ENCODE results near the gene RAB27B. TPM values are rescaled to one million over a fixed set of nuclear protein-coding genes. Genes with fewer than 3 reads are reported as not detected.
A peak's percentile ranks its signal among the peaks of the same experiment; 100 is the strongest.
"Not testable (repeated sequence)": the region's sequence is repeated elsewhere in the genome, so short reads cannot be mapped to it uniquely, and the experiment has no call there.

The RAB27B gene, protein sequence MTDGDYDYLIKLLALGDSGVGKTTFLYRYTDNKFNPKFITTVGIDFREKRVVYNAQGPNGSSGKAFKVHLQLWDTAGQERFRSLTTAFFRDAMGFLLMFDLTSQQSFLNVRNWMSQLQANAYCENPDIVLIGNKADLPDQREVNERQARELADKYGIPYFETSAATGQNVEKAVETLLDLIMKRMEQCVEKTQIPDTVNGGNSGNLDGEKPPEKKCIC
- polyA plus RNA-seq (2013, experiment 1 of 2; ENCODE audit: insufficient read length) = 0.18 TPM
- 0.18 TPM for polyA plus RNA-seq (2013, experiment 2 of 2; ENCODE audit: insufficient read length)

DNA sequence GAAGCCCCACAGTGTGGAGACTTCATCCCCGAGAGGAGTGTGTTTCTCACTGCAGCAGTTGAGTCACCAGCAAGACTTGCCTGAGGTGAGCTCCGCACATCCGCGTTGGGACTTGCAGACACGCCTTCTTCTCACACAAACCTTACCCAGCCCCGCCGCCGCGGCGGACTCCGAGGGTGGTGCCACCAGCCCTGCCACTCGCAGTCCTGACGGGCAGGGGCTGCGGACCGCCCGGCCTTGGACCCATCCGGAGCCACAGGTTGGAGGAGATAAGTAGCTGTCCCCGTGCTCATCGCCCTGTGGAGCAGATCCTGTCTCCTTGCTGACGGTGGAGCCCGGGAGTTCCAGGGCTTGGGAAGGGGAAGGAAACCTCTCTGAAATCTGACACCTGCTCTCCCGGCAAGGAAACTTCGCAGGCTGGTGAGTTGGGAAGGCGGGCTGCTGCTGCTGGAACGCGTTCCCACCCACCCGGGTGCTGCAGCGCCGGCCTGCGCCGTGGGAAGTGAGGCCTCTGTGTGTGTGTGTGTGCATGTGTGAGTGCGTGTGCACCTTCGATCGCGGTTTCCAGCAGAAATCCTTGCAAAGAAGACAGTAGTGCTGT is at the start of gene RAB27B:
Gene RAB27B, plus strand, starts transcription at position 197 of the 601 bp plus-strand sequence. CDS start 49,109 bp downstream, outside the sequence.
- DNase-seq = peak; percentile 70

DNA sequence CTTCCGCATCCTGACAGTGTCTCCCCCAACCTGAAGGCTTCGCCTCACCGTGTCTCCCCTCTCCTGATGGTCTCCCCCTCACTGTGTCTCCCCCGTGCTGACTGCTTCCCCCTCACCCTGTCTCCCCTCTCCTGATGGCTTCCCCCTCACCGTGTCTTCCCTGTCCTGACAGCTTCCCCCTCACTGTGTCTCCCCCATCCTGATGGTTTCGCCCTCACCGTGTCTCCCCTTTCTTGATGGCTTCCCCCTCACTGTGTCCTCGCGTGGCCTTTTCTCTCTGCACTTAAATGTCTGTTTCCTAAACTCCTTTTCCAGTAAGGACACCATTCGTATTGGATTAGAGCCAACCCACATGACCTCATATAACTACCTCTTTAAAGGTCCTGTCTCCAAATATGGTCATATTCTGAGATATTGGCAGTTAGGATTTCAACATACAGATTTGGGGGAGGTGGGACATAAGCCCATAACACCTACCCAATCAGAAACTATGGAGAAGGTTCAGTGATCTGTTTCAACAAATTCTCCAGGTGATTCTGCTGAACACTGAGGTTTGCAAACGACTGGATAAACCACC is 47.9 kb upstream of the RAB27B start:
- DNase-seq = no peak

DNA sequence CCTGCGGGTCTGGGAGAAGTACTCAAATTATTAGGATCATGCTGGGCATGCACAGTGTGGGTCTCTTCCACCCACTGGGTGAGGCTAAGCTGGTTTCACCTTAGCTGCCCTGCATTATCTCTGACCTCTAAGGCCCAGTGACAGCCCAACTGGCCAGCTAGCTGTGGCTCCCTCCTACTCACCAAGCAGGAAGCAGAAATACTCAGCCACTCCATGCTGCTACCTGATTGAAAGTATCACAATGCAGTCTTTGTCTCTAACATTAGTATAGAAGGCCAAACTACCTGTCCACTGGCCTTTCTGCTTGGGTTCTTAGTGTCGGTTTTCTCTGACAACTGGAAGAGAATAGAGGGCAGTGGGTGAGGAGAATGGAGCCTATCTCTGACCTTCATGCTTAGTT is 47.3 kb upstream of the RAB27B start:
- DNase-seq = no peak

DNA sequence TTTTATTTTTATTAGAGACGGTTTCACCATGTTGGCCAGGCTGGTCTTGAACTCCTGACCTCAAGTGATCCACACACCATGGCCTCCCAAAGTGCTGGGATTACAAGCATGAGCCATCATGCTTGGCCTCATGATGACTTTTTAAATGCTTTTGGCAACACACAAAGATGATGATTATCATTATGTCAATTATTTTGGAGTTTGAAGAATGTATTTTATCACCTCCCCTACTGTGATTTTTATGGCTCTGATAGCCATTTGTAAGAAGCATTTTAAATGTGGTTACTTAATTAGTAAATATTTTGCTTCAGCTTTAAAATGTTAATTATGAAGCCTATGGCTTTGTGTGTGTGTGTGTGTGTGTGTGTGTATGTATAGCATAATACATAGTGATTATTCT is 45.1 kb upstream of the RAB27B start:
- no peak for DNase-seq

DNA sequence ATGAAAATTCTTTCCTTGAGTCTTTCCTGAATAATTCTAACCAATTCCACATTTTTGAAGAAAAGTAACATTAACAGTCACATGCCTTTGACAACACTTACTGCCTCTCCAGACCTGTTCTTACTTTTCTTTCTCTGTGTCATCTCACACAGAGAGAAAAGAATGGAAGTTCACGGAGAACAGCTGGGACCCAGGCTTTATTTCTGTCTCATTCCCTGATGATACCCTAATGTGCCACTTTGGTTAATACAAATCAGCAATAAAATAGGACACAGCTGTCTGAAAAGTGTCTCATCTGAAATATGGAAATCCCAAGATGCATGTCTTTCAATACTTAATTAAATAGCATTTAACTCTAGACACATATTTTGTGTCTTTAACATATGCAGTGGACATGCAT is 42.1 kb upstream of the RAB27B start:
- DNase-seq = no peak

DNA sequence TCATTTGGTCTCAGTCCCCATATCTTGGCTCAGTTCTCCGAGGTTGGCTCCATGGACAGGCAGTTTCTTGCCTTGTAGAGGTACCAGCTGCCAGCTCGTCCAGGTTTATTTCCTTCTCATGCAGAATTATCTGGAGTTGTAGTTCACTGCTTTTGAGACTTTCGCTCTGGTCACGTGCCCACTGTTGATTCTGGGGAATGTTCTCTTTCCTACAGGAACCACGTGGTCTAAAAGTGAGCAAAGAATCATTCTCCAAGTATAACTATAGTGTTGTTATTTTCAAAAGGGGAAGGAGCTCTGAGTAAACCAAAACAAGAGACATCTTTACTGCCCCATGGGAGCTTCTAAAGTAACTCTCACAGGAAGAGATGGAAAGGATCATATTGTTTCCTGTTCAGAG is 41.2 kb upstream of the RAB27B start:
- DNase-seq = no peak

DNA sequence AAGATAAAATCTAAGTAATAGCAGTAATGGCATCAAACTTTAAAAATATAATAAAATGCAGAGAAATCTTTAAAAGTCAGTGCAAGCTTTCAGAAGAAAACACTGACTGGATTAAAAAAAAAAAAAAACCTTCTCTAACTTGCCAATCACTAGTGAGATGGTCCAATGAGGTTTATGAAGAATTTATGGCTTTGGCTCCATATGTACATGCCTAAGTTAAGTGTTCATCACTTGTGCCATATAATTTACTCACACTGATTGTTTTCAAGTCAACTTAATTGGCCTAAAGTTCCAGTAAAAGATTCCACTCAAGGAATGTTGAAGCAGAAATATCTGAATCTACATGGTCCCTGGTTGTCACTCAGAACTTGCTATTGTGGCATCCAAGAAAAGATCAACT is 40.7 kb upstream of the RAB27B start:
- DNase-seq = peak; percentile 73

DNA sequence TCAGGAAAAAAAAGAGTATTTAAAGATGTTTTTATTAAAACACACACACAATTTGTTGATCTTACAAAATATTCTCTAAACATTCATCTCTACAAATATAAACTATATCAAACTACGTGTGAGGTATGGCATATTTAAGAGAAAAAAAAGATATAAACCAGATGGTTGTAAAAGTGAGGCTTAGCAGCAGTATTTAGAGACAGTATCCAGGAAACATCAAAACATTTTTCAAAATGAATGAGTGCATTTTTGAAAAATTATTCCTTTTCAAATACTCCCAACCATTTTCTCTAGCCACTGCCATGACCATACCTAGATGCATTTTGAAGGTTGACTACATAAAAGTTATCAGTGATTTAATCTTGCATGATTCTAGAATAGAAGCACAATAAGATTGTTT is 38.2 kb upstream of the RAB27B start:
- DNase-seq = no peak

DNA sequence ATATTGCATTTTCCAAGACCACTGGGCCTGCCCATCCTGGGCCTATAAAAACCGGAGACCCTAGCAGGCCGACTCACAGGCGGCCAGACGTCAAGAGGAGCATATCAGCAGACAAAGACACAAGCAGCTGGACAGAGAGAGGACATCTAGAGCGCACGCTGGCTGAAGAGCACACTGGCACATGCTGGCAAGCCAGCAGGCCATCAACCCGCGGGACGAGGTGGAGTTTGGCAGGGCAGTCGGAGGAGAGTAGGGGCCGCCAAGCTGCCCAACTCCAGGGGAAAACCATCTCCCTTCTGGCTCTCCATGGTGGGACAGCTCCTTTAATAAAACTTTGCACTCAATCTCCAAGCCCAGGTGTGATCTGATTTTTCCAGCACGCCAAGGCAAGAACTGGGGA is 36.6 kb upstream of the RAB27B start:
- no peak for DNase-seq

DNA sequence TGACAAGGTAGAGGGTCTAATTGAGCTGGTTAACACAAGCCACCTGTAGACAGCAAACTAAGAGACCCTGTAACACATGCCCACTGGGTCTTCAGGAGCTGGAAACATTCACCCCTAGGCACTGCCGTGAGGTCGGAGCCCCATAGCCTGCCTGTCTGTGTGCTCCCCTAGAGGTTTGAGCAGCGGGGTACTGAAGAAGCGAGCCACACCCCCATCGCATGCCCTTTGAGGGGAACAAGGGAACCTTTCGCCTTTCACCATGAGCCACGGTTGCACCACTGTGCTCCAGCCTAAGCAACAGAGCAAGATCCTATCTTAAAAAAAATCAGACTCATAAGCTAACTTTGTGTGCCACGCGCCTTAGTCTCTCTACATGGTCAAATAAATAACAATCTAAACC is 36.2 kb upstream of the RAB27B start:
- no peak for DNase-seq

DNA sequence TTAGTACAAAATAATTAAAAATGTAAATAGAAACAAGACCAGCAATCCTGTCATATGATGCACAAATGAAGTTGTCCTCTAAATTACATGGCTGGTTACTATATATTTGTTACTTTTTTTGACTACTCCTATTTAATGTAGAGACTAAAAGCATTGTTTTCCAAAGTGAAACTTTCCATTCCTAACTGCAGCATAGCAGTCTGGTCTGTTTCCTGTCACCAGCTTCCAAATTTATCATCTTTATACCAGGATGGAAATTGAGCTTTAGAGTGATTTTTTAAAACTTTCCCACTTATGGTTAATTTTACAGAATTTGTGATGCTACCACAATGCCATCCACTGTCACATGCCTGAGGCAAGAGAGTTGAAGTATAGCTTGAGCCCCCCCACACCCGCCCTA is 33.5 kb upstream of the RAB27B start:
- DNase-seq = no peak

DNA sequence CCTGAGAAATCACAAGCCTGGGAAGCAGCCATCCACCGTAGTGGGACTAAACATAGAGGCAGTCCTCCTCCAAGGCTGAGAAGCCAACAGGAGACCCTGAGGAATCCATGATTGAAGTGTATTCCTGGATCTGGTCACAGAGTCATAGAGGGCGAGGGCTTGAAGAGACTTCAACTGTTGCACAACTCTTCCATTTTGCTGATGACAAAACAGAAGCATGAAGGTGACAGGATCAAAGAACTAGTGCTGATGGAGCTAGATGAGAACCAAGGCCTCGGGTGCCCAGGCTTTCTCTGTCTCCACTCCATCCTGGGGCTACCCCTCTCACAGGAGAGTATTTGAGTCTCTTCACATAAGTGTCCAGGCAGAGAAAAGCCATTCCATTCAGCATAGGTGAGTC is 30.1 kb upstream of the RAB27B start:
- DNase-seq = no peak

DNA sequence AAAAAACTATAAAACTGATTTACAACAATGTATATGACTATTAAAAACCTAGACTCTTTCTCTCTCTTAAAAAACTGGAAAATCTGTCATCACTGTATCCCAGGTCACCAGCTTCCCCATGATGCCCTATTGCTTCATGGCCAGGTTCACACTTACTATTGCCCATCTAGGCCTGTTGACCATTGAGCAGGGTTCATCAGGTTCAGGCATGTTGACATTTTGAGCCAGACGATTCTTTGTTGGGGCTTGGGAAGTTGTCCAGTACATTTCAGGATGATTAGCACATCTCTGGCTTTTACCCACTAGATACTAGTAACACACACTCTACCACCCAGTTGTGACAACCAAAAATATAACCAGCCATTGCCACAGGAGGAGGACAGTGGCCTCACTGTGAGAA is 26.9 kb upstream of the RAB27B start:
- no peak for DNase-seq

DNA sequence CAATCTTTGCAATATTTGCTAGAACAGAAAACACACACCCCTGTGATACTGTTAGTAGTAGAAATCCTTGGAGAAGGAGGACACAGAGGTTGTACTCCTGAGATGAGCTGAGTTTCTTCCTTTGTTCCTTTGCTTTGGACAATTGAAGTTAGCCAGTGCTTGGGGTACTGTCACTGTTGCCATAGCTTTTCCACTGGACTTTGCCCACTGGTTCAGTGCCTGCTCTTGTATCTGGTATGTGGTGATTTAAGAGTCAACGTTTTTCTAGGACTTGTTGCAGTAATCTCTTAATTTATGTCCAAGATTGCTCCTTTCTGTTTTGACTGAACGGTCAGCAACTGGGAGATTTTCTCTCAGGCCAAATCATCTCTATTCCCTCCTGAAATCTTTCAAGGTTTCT is 26.1 kb upstream of the RAB27B start:
- no peak for DNase-seq

DNA sequence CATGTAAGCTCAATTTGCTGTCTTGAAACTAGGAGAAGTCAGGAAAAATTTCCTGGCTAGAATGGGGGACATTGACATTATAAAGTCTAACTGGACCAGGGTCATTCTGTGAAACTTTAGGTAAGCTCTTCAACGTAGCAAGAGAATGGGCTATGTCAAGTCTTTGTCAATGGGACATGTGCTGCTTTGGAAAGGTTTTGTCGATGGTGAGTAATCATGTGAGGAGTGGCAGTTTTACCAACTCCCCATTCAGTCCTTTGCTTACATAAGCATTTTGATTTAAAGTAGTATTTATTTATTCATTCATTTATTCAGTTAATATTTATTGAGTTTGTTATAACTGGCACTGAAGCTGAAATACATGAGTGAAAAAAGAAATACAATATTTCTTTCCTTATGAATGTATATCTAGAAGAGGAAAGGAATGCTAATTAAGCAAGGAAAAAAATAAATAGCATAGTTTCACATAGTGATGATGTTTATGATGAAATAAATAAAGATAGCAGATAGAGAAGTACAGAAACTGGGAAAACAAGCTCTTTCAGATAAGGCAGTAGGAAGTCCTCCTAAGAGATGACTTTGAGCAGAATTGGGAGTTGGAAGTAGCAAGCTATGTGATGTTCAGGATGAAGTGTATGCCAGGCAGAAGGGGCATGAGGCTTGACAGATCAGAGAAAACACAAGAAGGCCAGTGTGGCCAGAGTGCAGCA is 25.4 kb upstream of the RAB27B start:
- DNase-seq = no peak

DNA sequence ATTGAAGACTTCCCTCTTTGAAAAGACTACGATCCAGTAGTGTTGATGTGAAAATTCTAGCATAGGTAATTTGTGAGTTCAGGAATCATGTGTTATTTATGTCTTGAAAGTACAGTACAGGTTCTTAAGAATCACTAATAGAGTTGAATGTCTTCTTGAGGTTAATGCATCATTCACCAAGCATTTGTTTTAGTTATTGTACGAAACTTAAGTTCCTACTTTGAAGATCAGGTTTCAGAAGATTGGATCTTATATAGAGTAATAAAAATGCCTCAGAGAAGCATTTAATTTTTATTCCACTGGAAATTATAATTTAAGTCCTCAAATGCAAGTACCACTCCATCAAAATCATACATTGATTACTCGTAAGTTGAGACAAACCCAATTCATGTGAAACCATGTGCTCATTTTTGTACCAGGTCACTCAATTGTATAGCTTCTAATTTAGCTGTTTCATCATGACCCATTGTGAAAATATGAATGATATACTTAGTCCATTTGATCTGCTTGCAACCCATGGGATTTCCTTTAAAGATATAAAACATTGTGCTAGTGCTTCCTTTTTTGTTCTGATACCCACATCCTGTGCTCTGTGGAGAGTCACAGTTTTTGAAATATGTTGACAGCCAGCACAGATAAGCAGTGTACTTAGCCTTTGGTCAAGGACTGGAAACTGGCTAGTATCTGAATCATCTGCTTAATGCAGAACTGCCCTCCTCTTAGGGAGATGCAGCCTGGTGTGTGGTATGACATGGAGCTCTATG is 22.5 kb upstream of the RAB27B start:
- DNase-seq = peak; percentile 76

DNA sequence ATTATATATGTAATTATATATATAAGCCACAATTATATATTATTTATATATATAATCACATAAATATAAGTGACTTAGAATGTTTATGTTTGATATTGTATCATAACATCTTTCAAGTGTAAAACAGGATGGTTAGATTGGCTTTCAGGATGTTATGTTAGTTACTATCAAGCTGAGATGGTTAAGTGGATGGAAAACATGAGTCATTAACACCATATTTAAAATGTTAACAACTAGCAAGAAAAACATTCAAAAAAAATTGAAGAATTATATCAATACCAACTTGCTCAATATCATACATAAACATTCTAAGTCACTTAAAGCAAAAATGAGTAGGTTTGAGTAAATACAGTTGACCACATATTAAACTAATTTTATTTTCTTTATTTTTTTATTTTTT is 21.8 kb upstream of the RAB27B start:
- DNase-seq = peak; percentile 50

DNA sequence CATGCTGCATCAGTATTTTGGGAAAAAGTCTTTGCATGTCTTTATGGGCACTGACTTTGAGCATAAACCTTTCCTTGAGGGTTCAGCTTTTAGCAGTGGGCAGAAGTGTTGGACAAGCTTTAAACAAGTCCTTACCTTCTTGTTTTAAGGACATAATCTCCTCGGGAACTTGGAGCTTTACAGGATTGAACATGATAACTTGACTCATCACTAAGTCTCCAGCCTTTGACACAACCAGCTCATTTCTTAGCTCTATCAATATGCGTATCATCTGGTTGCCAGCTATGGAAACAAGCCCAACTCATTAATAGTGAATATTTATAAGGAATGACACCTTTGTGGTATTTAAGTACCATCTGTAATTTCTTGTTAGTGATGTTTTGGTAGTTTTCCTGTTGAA is 21.0 kb upstream of the RAB27B start:
- DNase-seq = no peak

DNA sequence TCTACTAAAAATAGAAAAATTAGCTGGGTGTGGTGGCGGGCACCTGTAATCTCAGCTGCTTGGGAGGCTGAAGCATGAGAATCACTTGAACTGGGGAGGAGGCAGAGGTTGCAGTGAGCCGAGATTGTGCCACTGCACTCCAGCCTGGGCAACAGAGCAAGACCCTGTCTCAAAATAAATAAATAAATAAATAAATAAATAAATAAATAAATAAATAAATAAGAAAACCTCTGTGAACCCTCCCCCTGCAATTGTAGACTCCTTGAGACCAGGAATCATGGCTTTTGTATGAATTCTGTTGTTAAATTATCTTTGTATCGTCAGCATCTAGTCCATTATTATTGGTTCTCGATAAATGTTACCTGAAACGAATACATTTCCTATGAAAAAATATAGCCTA is 17.6 kb upstream of the RAB27B start:
- DNase-seq = not testable (repeated sequence)

DNA sequence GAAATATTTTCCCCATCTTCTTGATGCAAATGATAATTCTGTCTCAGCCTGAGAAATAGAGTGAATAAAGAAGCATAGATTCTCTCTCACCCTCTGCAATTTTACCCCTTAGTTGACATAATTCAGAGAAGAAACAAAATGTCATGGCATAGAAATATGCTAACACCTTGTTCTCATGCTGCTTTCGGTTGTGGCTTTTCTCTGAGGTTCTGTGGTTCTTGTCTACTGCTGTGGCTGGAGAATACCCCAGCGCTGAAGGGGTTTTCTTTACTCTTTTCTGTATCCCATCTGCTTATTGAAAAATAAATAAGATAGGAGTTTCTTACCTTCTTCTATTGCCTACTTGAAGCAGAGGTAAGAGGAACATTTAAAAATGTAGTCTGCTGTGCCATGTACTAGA is 15.4 kb upstream of the RAB27B start:
- DNase-seq = no peak

DNA sequence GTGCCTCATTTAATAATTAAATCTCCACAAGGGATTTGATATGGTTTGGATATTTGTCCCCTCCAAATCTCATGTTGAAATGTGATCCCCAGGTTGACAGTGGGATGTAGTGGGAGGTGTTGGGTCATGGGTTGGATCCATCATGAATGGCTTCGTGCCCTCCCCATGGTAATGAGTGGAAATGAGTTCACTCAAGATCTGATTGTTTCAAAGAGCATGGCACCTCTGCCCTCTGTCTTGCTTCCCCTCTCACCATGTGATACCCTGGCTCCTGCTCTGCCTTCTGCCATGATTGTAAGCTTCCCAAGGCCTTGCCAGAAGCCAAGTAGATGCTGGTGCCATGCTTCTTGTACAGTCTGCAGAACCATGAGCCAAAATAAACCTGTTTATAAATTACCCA is 15.0 kb upstream of the RAB27B start:
- no peak for DNase-seq

DNA sequence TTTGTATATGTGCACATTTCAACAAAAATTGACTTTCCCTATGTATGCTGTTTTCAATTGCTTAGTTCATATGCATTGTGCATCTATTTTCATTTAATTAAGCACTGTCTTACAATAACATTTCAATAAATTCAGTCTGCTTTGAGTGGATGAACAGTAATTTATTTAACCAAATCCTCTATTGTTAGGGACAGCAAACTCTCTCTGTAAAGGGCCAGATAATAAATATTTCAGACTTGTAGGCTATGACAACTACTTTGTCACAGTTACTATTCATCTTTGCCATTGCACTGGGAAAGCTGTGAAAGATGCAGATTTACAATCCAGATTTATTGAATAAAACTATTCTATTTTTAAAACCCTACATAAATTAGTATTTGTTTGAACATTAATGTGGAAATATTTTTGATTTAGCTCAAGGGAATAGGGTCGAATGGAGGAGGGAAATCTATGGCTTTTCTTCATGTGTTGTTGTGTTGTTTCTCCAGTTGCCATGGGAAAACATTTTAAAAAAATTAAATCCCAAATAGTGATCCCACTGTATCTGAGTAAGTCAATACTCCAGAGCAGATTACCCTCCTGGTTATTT is 14.2 kb upstream of the RAB27B start:
- no peak for DNase-seq

DNA sequence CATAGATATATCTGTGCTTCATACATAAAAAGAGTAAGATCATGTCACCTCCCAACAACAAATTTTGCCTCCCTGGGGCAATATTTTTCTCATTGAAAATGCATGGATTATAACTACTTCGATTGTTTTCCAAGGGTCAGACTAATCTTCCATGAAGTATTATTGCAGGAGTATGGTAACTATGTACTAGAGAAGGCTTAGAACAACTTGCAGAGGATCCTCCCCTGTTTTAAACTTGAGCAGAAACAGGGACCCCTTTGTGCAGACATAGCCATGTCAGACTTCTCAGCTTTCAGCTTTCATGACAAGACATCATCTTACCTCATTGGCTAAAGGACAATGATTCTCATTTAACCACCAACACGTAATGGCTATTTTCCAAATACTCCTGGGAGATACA is 13.2 kb upstream of the RAB27B start:
- no peak for DNase-seq

Data from fibroblast of skin of scalp (primary cell).